B cell (primary cell): ENCODE measurements around the gene IGF1R. TPM values are rescaled to one million over a fixed set of nuclear protein-coding genes. Genes with fewer than 3 reads are reported as not detected.

ENCODE experiments used
- ATAC-seq: fragments of 200-7000 bp; cut with Tn5 transposase; one replicate; pipeline ENCODE4 v1.10.0; 2021; ENCODE audit warnings: low read depth, mild to moderate bottlenecking, moderate number of reproducible peaks, moderate library complexity
- CTCF ChIA-PET: fragments of 350-600 bp; sonication (Branson Sonifier 250); formaldehyde crosslinking; loops from one replicate; lab custom pipeline; 2021; ENCODE audit warnings: antibody characterized with exemption, inconsistent platforms; lab: Charles Lee
- POLR2A ChIA-PET: fragments of 350-600 bp; sonication (Branson Sonifier 250); formaldehyde crosslinking; loops from one replicate; lab custom pipeline; 2021; ENCODE audit warnings: antibody characterized with exemption; lab: Charles Lee
- DNase-seq: peaks from one replicate; pipeline ENCODE4 v3.0.0; 2013
- H2AFZ ChIP-seq: 2 replicates; pipeline ENCODE4 v1.6.1; 2012; ENCODE audit warnings: mild to moderate bottlenecking, low read depth, low read length; ENCODE audit not compliant: insufficient read depth, poor library complexity, severe bottlenecking
- H3K27ac ChIP-seq, 2 donors: 1 replicate in 1 of 2; 2 replicates in 1 of 2; pipeline ENCODE4 v1.5.1; 2012 to 2013; ENCODE audit warnings: low read length in 2 of 2, mild to moderate bottlenecking in 2 of 2, moderate library complexity in 1 of 2
- H3K27me3 ChIP-seq, 4 experiments: fragments of 200-600 bp in 1 of 4; sonication (generic) in 1 of 4; replicated peaks in 1 of 4; 1 replicate in 2 of 4; 2 replicates in 2 of 4; pipeline versions ENCODE4 v1.6.1 to v1.7.0; 2013 to 2016; ENCODE audit warnings: low read length in 3 of 4, mild to moderate bottlenecking in 2 of 4, mixed read lengths in 1 of 4, moderate library complexity in 1 of 4; ENCODE audit not compliant: insufficient read depth in 4 of 4, control insufficient read depth in 3 of 4; ENCODE audit errors: control extremely low read depth in 1 of 4
- H3K36me3 ChIP-seq, 2 experiments: replicated peaks in 1 of 2; 1 replicate in 1 of 2; 2 replicates in 1 of 2; pipeline versions ENCODE4 v1.6.1 to v1.7.1; 2013; ENCODE audit warnings: low read length in 1 of 2; ENCODE audit not compliant: insufficient read depth in 2 of 2, control insufficient read depth in 1 of 2; ENCODE audit errors: control extremely low read depth in 1 of 2, extremely low read depth in 1 of 2
- H3K4me1 ChIP-seq, 2 donors: fragments of 200-600 bp in 1 of 2; sonication (generic) in 1 of 2; 1 replicate in 1 of 2; 2 replicates in 1 of 2; pipeline versions ENCODE4 v1.5.1 to v1.6.1; 2013 to 2017; ENCODE audit warnings: low read length in 2 of 2; ENCODE audit not compliant: control insufficient read depth in 2 of 2, insufficient read depth in 2 of 2
- H3K4me2 ChIP-seq: replicated peaks from 2 replicates; pipeline ENCODE3; 2012; ENCODE audit warnings: mild to moderate bottlenecking, low read depth, low read length; ENCODE audit not compliant: poor library complexity, severe bottlenecking
- H3K4me3 ChIP-seq, 5 experiments: fragments of 200-600 bp in 1 of 5; sonication (generic) in 1 of 5; 1 replicate in 3 of 5; 2 replicates in 2 of 5; pipeline versions ENCODE4 v1.5.1 to v1.7.0; 2011 to 2016; ENCODE audit warnings: low read length in 4 of 5, mild to moderate bottlenecking in 4 of 5, low read depth in 2 of 5, control low read depth in 1 of 5, moderate library complexity in 1 of 5; ENCODE audit not compliant: insufficient read depth in 1 of 5; ENCODE audit errors: control extremely low read depth in 1 of 5, extremely low read depth in 1 of 5
- H3K79me2 ChIP-seq: fragments of 200-600 bp; sonication (generic); one replicate; pipeline ENCODE4 v1.6.0; 2016; ENCODE audit warnings: low read length; ENCODE audit not compliant: control insufficient read depth, insufficient read depth
- H3K9ac ChIP-seq: fragments of 200-600 bp; sonication (generic); 2 replicates; pipeline ENCODE4 v1.6.1; 2017; ENCODE audit warnings: mild to moderate bottlenecking, low read length, moderate library complexity
- H3K9me3 ChIP-seq, 3 donors: one replicate each; pipeline versions ENCODE4 v1.6.1 to v1.7.1; 2013; ENCODE audit warnings: low read length in 2 of 3; ENCODE audit not compliant: control insufficient read depth in 2 of 3, insufficient read depth in 1 of 3; ENCODE audit errors: control extremely low read depth in 1 of 3
- H4K20me1 ChIP-seq: 2 replicates; pipeline ENCODE4 v1.6.0; 2012; ENCODE audit warnings: mild to moderate bottlenecking, low read length; ENCODE audit not compliant: insufficient read depth, control insufficient read depth, poor library complexity, severe bottlenecking
- H3K27ac Mint-ChIP-seq: one replicate; pipeline ENCODE4 v1.8.0; 2021; ENCODE audit warnings: mixed read lengths
- H3K27me3 Mint-ChIP-seq: one replicate; pipeline ENCODE4 v1.8.0; 2021; ENCODE audit warnings: mixed read lengths
- H3K4me1 Mint-ChIP-seq: one replicate; pipeline ENCODE4 v1.8.0; 2021; ENCODE audit warnings: mixed read lengths
- H3K4me3 Mint-ChIP-seq: one replicate; pipeline ENCODE4 v1.8.0; 2021; ENCODE audit warnings: mixed read lengths
- H3K9me3 Mint-ChIP-seq: one replicate; pipeline ENCODE4 v1.8.0; 2022; ENCODE audit warnings: mixed read lengths; ENCODE audit not compliant: insufficient read depth
- CTCF ChIP-seq: fragments of 200-600 bp; IDR thresholded peaks from one replicate; pipeline ENCODE4 v1.8.0; 2022; ENCODE audit warnings: antibody characterized with exemption, mild to moderate bottlenecking
- EZH2 ChIP-seq: IDR thresholded peaks from 2 replicates; pipeline ENCODE4 v1.6.1; 2012; ENCODE audit warnings: borderline replicate concordance, low read depth, mild to moderate bottlenecking, moderate library complexity, low read length; ENCODE audit not compliant: insufficient read depth, poor library complexity, severe bottlenecking
- WGBS: methylation state at CpG from one replicate; pipeline ENCODE4 v1.1.5; 2013; ENCODE audit warnings: missing lambda C conversion rate; ENCODE audit not compliant: insufficient coverage; 5-methylcytosine and 5-hydroxymethylcytosine counted together
- intact Hi-C: fragments of 100-400 bp; cut with micrococcal nuclease; formaldehyde crosslinking; loops from one replicate; pipeline ENCODE4 v1.10.0; 2022
- polyA plus RNA-seq: library from polyadenylated mRNA; depleted of rRNA; stranded (reverse); fragments of >200 nt; gene quantifications from 2 replicates; pipeline ENCODE4 v1.2.3, GENCODE V29; 2012
- total RNA-seq, 2 donors: library from RNA; stranded (reverse); fragments of 120-200 nt in 1 of 2; gene quantifications; 1 replicate in 1 of 2; 2 replicates in 1 of 2; pipeline versions ENCODE4 v1.2.3 to v1.2.4, GENCODE V29; 2013 to 2022

The IGF1R gene
- total and polyA plus RNA-seq, 2 donors (not counting 1 experiment from before 2014, with no cell fraction given), result 5.4 to 23.1 TPM

DNA sequence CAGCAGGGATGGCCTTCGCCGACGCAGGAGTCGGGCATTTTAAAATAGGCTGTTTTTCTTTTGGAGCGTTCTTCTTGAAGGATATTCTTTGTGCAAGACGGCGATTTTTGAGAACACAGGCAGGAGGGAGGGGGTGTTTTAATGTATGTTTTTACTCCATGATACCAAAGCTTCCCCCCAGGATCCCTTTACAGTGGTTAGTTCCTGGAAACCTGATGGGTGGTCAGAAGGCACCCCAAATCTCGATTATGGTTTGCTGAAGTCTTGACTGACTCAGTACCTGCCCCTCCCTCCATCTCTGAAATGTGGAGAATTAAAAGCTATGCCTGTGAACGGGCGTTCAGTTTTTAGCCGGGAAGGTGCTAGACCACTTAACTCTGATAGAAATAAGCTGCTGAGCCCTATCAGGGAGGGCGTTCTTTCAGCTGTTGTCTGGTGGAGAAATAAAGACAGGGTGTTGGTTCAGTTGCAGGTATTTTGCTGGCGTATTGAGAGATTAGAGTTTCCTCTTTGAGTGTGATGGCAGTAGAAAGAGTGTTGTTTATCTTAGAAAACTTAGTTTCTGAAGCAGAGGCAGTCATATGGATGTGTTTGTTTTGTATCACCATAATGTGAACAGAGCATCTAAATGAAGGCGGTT, 3.4 kb downstream of the IGF1R start:
- peaks cover 0 to 23% (median 10%) of the 10 kb centered on the region in 4 experiments for H3K27me3 ChIP-seq
- CTCF ChIA-PET, result interaction anchor here (0.9 to 1.5 kb wide), 3 partner anchors 128 to 133 kb away, joined by 3 to 4 read pairs (median 3); no protein-coding TSS in a partner anchor
- ATAC-seq, result no peak
- peaks cover 6% of the 10 kb centered on the region for H4K20me1 ChIP-seq
- H3K4me3 ChIP-seq, result peak overlapping the region; percentile 48 to 87 (median 73)
- H3K27me3 Mint-ChIP-seq, result peaks cover 49% of the 10 kb centered on the region
- 39% methylated on average over 6 of the region's 14 CpGs for WGBS
- intact Hi-C loops, result loop anchor here (5.0 to 10.0 kb wide), 3 partner anchors 126 to 1271 kb away; no protein-coding TSS in a partner anchor
- peak overlapping the region; percentile 38 for H3K27ac Mint-ChIP-seq
- no peaks in the 10 kb centered on the region for H3K36me3 ChIP-seq
- peaks cover 27% of the 10 kb centered on the region for H3K4me1 Mint-ChIP-seq
- H3K4me1 ChIP-seq, result peaks cover 21 to 31% of the 10 kb centered on the region in 2 donors
- peak overlapping the region; percentile 62 for H3K9ac ChIP-seq
- no peaks in the 10 kb centered on the region for H3K9me3 Mint-ChIP-seq
- H3K4me3 Mint-ChIP-seq, result peak overlapping the region; percentile 91
- peak; percentile 30 for DNase-seq
- peak overlapping the region; percentile 80 for H2AFZ ChIP-seq
- H3K4me2 ChIP-seq, result peak overlapping the region; percentile 91
- no peak overlapping the region for H3K27ac ChIP-seq
- TF ChIP-seq CTCF (no peak), EZH2 (peak; percentile 38)
- POLR2A ChIA-PET, result no interaction called here
- peaks cover 0 to 13% (median 2%) of the 10 kb centered on the region in 3 donors for H3K9me3 ChIP-seq
- H3K79me2 ChIP-seq, result no peaks in the 10 kb centered on the region

GRCh38 chr15:98653686-98654085, 5.3 kb downstream of the IGF1R start:
- H3K27me3 ChIP-seq, result peaks cover 0 to 20% (median 10%) of the 10 kb centered on the region in 4 experiments
- H3K9me3 ChIP-seq, result peaks cover 0 to 13% (median 2%) of the 10 kb centered on the region in 3 donors
- Mint-ChIP-seq H3K27me3 (peaks cover 54% of the 10 kb centered on the region), H3K27ac (no peak overlapping the region), H3K4me1 (peaks cover 23% of the 10 kb centered on the region), H3K9me3 (no peaks in the 10 kb centered on the region), H3K4me3 (no peak overlapping the region)
- intact Hi-C loops, result loop anchor here (5.0 to 10.0 kb wide), 3 partner anchors 124 to 1269 kb away; no protein-coding TSS in a partner anchor
- ChIA-PET POLR2A (no interaction called here), CTCF (interaction anchor here (0.6 kb wide), 1 partner anchor 60 kb away, joined by 3 read pairs; no protein-coding TSS in a partner anchor)
- DNase-seq (no peak), ATAC-seq (no peak)
- peaks cover 18 to 24% of the 10 kb centered on the region in 2 donors for H3K4me1 ChIP-seq
- no peak overlapping the region for H3K4me3 ChIP-seq
- H3K36me3 ChIP-seq, result no peaks in the 10 kb centered on the region
- peaks cover 6% of the 10 kb centered on the region for H4K20me1 ChIP-seq
- TF ChIP-seq EZH2 (no peak), CTCF (no peak)
- H3K9ac ChIP-seq, result no peak overlapping the region
- no CpG with 5 or more reads among the region's 1 CpG for WGBS
- no peaks in the 10 kb centered on the region for H3K79me2 ChIP-seq
- H3K27ac ChIP-seq, result no peak overlapping the region
- H2AFZ ChIP-seq, result no peak overlapping the region
- no peak overlapping the region for H3K4me2 ChIP-seq
